GM18873 (cell line): ENCODE results near the gene RAB30.
"Not testable (repeated sequence)": the region's sequence is repeated elsewhere in the genome, so short reads cannot be mapped to it uniquely, and the experiment has no call there.

ENCODE experiments used
- ATAC-seq: cut with Tn5 transposase; IDR thresholded peaks from one replicate; pipeline ENCODE4 v1.9.1; 2021; ENCODE audit warnings: mild to moderate bottlenecking, moderate library complexity, moderate number of reproducible peaks; ENCODE audit not compliant: unreplicated experiment, low FRiP score

The RAB30 gene

GRCh38 chr11:82962021-82962420, 109.7 kb downstream of the RAB30 start:
- not testable (repeated sequence) for ATAC-seq

DNA sequence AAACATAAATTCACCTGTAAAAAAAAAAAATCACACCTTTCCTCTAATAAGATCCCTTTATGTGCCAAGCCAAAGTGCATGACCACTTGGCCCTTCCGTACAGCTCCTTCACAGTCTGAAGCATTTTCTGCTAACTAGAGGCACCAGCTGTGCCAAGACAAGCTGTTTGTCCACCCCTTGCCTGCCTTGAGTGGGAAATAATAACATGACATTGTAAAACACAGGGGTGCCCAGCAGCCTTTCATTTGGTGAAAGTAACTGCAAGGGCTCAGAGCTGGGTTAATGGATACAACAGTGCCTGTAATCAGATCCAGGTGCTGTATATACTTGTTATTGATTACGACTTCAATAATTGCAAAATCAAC, 110.9 kb downstream of the RAB30 start:
- peak; percentile 22 for ATAC-seq

DNA sequence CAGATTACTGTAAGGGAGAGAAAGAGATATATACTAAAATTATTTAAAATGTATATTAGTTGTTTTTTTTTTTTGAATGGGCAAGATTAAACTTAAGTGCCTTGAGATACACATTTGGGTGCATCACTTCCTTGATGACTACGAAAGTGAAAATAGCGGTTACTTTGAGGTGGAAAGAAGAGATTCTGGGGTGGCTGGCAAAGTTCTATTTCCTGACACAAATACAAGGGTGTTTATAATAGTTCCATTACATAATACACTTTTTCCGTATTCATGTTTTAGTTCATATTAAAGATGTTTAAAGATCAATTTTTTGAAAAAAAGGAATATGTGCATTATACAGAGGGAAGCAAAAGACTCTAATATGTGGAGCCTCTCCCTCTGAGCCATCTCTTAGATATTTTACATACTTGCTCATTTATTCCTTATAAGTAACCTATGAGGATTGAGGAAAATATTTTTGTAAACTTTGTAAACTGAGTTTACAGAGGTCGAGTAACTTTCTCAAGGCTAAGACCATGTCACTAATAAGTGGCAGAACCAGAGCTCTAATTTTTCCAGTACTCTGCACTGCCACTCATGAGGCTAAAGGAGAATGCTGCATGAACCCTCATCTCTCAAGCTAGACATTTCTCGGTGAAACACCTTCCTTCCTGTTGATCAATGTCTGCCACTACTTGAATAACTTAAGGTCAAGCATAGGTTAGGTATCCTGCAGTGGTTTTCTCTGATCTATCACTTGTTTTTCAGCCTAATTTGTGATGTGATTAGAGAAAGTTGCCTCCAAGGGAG, 111.5 kb downstream of the RAB30 start:
- peak; percentile 81 for ATAC-seq

DNA sequence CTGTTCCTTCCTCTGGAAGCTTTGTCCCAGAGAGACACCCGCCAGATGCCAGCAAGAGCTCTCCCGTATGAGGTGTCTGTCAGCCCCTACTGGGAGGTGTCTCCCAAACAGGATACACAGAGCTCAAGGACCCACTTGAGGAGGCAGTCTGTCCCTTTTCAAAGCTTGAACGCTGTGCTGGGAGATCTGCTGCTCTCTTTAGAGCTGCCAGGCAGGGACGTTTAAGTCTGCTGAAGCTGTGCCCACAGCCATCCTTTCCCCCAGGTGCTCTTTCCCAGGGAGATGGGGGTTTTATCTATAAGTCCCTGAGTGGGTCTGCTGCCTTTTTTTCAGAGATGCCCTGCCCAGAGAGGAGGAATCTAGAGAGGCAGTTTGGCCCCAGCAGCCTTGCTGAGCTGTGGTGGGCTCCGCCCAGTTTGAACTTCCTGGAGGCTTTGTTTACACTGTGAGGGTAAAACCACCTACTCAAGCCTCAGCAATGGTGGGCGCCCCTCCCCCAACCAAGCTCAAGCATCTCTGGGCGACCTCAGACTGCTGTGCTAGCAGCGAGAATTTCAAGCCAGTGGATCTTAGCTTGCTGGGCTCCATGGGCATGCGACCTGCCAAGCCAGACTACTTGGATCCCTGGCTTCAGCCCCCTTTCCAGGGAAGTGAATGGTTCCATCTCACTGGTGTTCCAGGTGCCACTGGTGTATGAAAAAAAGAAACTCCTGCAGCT, 115.8 kb downstream of the RAB30 start:
- peak; percentile 47 for ATAC-seq

- not testable (repeated sequence) for ATAC-seq
Measured at GRCh38 chr11:82950502-82950901, 121.2 kb downstream of the RAB30 start.

- no peak for ATAC-seq
Measured at GRCh38 chr11:82949352-82949751, 122.3 kb downstream of the RAB30 start.

GRCh38 chr11:82945682-82946081, 126.0 kb downstream of the RAB30 start:
- no peak for ATAC-seq

- ATAC-seq = not testable (repeated sequence)
Measured at GRCh38 chr11:82945041-82945440, 126.7 kb downstream of the RAB30 start.

DNA sequence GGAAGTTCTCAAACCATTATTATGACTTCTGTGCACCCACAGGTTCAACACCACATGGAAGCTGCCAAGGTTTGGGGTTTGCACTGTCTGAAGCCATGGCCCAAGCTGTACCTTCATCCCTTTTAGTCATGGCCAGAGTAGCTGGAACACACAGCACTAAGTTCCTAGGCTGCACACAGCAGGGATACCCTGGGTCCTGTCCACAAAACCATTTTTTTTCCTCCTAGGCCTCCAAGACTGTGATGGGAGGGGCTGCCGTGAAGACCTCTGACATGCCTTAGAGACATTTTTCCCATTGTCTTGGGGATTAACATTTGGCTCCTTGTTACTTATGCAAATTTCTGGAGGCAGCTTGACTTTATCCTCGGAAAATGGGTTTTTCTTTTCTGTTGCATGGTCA, 127.5 kb downstream of the RAB30 start:
- ATAC-seq = no peak

DNA sequence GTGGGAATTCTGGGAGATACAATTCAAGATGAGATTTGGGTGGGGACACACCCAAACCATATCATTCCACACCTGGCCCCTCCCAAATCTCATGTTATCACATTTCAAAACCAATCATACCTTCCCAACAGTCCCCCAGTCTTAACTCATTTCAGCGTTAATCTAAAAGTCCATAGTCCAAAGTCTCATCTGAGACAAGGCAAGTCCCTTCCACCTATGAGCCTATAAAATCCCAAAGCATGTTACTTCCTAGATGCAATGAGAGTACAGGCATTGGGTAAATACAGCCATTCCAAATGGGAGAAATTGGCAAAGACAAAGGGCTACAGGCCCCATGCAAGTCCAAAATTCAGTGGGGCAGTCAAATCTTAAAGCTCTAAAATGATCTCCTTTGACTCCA, 128.3 kb downstream of the RAB30 start:
- not testable (repeated sequence) for ATAC-seq

DNA sequence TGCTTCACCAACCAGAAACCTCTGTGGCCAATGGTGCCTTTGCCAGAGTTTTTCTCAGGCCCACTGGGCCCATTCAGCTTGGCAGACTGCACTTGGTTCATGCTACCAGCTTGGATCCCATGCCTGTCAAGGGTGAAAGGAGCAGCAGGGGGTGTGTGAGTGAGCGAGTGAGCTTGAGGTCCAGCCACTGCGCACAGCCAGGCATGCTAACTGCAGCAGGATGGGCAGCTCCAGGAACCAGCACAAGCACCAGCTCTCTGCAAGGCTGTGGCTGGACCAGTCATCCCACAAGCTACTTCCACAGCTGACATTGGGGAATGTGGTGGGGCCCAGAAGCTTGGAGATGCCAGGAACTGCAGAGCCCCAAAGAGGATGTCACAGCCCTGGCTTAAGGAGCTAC, 129.3 kb downstream of the RAB30 start:
- no peak for ATAC-seq

DNA sequence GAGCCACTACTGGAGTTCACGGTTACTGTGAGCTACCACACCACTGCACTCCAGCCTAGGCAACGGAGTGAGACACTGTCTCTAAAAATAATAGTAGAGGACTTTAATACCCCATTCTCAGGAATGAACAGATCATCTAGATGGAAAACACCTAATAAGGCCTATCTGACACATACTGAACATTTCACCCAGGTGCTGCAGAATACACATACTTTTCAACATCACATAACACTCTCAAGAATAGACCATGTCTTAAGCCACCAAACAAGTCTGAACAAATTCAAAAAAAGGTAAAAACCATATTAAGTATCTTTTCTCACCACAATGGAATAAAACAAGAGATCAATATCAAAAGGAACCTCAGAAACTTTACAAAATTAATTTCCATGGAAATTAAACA, 132.2 kb downstream of the RAB30 start:
- ATAC-seq = no peak

GRCh38 chr11:82937554-82937953, 134.1 kb downstream of the RAB30 start:
- ATAC-seq = no peak

- ATAC-seq = no peak
Measured at GRCh38 chr11:82936261-82936660, 135.4 kb downstream of the RAB30 start.

GRCh38 chr11:82932564-82932963, 139.1 kb downstream of the RAB30 start:
- no peak for ATAC-seq

GRCh38 chr11:82930734-82931133, 141.0 kb downstream of the RAB30 start:
- no peak for ATAC-seq

GRCh38 chr11:82930229-82930628, 141.5 kb downstream of the RAB30 start:
- ATAC-seq = no peak

DNA sequence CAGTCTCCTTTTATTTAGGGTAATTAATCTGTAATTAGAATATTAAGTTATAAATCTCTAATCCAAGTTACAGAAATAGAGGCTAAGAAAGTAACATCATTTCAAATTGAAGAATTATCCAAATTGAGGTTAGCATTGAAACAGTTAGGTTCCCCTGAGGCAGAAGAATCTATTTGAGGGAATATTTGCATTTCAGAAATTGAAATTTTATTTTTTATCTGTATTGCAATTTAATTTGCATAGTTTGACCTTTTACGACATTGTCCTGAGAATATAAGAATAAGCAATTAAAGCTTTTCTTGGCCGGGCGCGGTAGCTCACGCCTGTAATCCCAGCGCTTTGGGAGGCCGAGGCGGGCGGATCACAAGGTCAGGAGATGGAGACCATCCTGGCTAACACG, 142.6 kb downstream of the RAB30 start:
- no peak for ATAC-seq

- no peak for ATAC-seq
Measured at GRCh38 chr11:82927264-82927880, 144.3 kb downstream of the RAB30 start.

DNA sequence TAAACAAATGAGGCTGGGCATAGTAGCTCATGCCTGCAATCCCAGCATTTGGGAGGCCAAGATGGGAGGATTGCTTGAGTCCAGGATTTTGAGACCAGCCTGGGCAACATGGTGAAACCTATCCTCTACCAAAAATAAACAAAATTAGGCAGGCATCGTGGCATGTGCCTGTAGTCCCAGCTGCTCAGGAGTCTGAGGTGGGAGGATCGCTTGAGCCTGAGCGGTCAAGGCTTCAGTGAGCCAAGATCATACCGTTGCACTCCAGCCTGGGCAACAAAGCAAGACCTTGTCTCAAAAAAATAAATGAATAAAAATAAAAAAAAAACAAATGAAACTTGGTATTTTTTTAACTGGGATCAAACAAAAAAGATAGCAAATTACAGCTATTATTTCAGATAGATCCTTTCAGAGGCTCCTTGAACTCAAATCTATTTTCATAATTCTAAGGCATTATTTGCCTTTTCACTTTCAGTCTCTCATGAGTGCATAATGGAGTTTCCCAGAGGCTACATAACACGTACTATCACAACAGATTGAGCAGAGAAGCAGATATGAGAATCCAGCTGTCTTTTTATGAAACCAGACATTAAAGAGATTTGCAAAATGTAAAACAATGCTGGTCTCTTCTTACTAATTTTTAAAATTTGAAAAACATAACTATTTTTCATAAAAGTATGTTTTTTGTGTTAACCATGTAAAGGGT, 147.0 kb downstream of the RAB30 start:
- ATAC-seq = no peak
